Aorta (tissue), 5 donors: ENCODE measurements around the gene KLHDC10. TPM values are rescaled to one million over a fixed set of nuclear protein-coding genes. Genes with fewer than 3 reads are reported as not detected.

ENCODE experiments used
- ATAC-seq: fragments of 200-7000 bp; cut with Tn5 transposase; one replicate; pipeline ENCODE4 v1.9.1; 2022; ENCODE audit warnings: moderate library complexity; ENCODE audit not compliant: low FRiP score
- DNase-seq, 2 donors: peaks; one replicate each; pipeline ENCODE4 v3.0.0-alpha.2; 2020
- H3K27ac ChIP-seq, 2 donors: one replicate each; pipeline ENCODE4 v1.5.1; 2013; ENCODE audit warnings: low read length in 2 of 2, mild to moderate bottlenecking in 2 of 2, moderate library complexity in 2 of 2, control low read depth in 1 of 2, inconsistent platforms in 1 of 2, low read depth in 1 of 2
- H3K27me3 ChIP-seq, 2 donors: one replicate each; pipeline ENCODE4 v1.6.1; 2013; ENCODE audit warnings: control low read depth in 1 of 2, low read length in 1 of 2, mild to moderate bottlenecking in 1 of 2, moderate library complexity in 1 of 2; ENCODE audit not compliant: insufficient read depth in 2 of 2, control insufficient read depth in 1 of 2
- H3K36me3 ChIP-seq, 2 donors: one replicate each; pipeline ENCODE4 v1.6.1; 2013; ENCODE audit warnings: control low read depth in 1 of 2, low read length in 1 of 2, mild to moderate bottlenecking in 1 of 2; ENCODE audit not compliant: insufficient read depth in 2 of 2, control insufficient read depth in 1 of 2
- H3K4me1 ChIP-seq, 2 donors: one replicate each; pipeline ENCODE4 v1.6.1; 2013; ENCODE audit warnings: low read length in 2 of 2, control low read depth in 1 of 2, mild to moderate bottlenecking in 1 of 2, moderate library complexity in 1 of 2; ENCODE audit not compliant: insufficient read depth in 2 of 2, control insufficient read depth in 1 of 2
- H3K4me3 ChIP-seq, 2 donors: one replicate each; pipeline ENCODE4 v1.5.1; 2013; ENCODE audit warnings: low read length in 2 of 2, control low read depth in 1 of 2, mild to moderate bottlenecking in 1 of 2
- H3K9me3 ChIP-seq: one replicate; pipeline ENCODE4 v1.6.1; 2013; ENCODE audit warnings: mild to moderate bottlenecking, low read length; ENCODE audit not compliant: control insufficient read depth
- WGBS, 2 donors: extraction: QIAGEN DNeasy Blood & Tissue Kit; methylation state at CpG; one replicate each; pipeline ENCODE4 v1.1.7; 2013; 5-methylcytosine and 5-hydroxymethylcytosine counted together
- intact Hi-C, 2 donors: fragments of 100-400 bp; cut with DNase I; formaldehyde crosslinking; loops; one replicate each; pipeline versions ENCODE4 v1.14.2 to v1.15.0; 2022
- polyA plus RNA-seq, 2 donors: library from polyadenylated mRNA; stranded (reverse); fragments of 200-250 nt; gene quantifications; one replicate each; pipeline ENCODE4 v1.2.3, GENCODE V29; 2013
- total RNA-seq, 2 donors: library from RNA; stranded (reverse); fragmentation: NEBNext Ultra II Directional; extraction: Animal tissue kit (Norgen Biotek cat#: 25700); gene quantifications; one replicate each; pipeline ENCODE4 v1.2.1, GENCODE V29; 2021
- donor health status: healthy with polysubstance abuse.
- donor health status: Bipolar disorder and iron deficiency.
- donor health status: DM: no; HTN: no; CAD: no.
- donor health status: DM: no; HTN: no; CAD: no.
- donor health status: DM: yes; HTN: yes; CAD: no.

KLHDC10 gene
- total and polyA plus RNA-seq, 4 donors = 5.0 to 28.5 (median 18.5) TPM

- H3K4me3 ChIP-seq = no peak overlapping the region
- no peaks in the 10 kb centered on the region for H3K4me1 ChIP-seq
- intact Hi-C loops = no loop called here
- no peaks in the 10 kb centered on the region for H3K36me3 ChIP-seq
- no peak overlapping the region for H3K27ac ChIP-seq
- no peaks in the 10 kb centered on the region for H3K9me3 ChIP-seq
- H3K27me3 ChIP-seq = no peaks in the 10 kb centered on the region
- 63 to 67% methylated on average over 4 of the region's 4 CpGs for WGBS, 2 donors
- DNase-seq (no peak), ATAC-seq (no peak)
These were observed 20.6 kb downstream of the KLHDC10 start for GRCh38 chr7:130090745-130091532.

DNA sequence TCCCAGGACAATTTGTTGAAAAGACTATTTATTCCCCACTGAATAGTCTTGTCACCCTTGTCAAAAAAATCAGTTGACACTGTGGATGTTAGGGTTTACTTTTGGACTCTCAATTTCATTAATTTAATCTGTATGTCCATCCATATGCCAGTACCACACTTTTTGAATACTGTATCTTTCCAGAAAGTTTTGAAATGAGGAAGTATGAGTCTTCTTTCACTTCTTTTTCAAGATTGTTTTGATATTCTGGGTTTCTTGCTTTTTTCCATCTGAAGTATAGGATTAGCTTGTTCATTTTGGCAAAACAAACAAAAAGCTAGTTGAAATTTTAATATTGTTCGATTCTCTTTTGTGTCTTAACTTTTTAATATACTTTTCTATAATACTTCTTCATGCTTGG is 21.7 kb downstream of the KLHDC10 start:
- DNase-seq (no peak), ATAC-seq (no peak)
- H3K4me3 ChIP-seq = no peak overlapping the region
- no peaks in the 10 kb centered on the region for H3K9me3 ChIP-seq
- no peaks in the 10 kb centered on the region for H3K36me3 ChIP-seq
- no peak overlapping the region for H3K27ac ChIP-seq
- intact Hi-C loops = no loop called here
- no peaks in the 10 kb centered on the region for H3K27me3 ChIP-seq
- 87 to 97% methylated on average over 1 of the region's 1 CpG for WGBS, 2 donors
- H3K4me1 ChIP-seq = no peaks in the 10 kb centered on the region

DNA sequence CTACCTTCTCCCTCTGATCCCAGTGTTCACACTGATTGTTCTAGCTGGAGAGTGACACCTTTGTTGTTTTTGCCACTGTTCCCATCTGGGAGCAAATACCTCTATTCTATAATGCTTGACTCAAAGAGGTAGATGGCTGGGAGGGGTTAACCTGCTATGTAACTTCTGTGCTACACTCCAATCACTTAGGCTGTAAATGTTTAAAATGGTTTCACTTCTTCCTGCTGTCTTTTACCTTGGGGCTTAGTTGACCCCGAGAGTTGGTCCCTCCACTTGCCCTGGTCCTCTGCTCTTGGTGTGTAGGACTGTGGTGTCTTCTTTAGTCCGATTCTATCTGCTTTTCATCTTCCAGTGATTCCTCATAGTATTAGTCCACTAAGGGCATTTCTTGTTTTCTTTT is 22.3 kb downstream of the KLHDC10 start:
- Histone ChIP-seq H3K27ac (no peak overlapping the region), H3K4me3 (no peak overlapping the region), H3K36me3 (no peaks in the 10 kb centered on the region), H3K27me3 (no peaks in the 10 kb centered on the region), H3K4me1 (no peaks in the 10 kb centered on the region), H3K9me3 (no peaks in the 10 kb centered on the region)
- intact Hi-C loops = no loop called here
- DNase-seq (no peak), ATAC-seq (no peak)
- WGBS, 2 donors = 97 to 100% methylated on average over 2 of the region's 2 CpGs

- no peaks in the 10 kb centered on the region for H3K27me3 ChIP-seq
- no peaks in the 10 kb centered on the region for H3K36me3 ChIP-seq
- DNase-seq (no peak), ATAC-seq (no peak)
- 65 to 67% methylated on average over 1 of the region's 1 CpG for WGBS, 2 donors
- no peak overlapping the region for H3K4me3 ChIP-seq
- H3K9me3 ChIP-seq = no peaks in the 10 kb centered on the region
- no peaks in the 10 kb centered on the region for H3K4me1 ChIP-seq
- intact Hi-C loops = no loop called here
- H3K27ac ChIP-seq = no peak overlapping the region
These were observed 25.5 kb downstream of the KLHDC10 start for GRCh38 chr7:130095812-130096211.

DNA sequence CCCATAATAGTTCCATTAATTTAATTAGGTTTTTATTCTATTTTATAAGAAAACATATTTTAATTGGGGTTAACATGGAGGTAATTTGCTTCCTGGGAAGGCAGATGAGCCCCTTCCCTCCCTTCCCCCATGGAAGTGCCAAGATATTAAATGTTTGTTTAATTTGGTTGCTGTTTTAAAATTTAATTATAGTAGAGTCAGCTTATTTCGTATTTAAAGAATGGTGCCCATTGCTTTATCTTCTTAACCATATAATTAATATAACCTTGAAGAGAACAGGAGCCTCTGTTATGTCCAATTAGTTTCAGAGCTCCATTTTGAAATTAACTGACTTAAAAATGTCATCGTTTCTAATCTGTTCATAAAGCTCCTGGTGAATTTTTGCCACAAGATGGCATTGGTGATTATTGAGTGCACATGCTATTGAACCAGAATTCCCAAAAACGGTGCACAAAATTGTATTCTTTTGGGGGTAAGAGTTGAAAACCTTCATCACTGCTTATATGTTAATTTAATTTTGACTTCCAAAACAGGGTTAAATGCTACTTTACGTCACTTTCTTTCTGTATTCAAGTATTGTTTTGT is 26.0 kb downstream of the KLHDC10 start:
- Histone ChIP-seq H3K4me3 (no peak overlapping the region), H3K4me1 (no peaks in the 10 kb centered on the region), H3K9me3 (no peaks in the 10 kb centered on the region), H3K36me3 (no peaks in the 10 kb centered on the region), H3K27ac (no peak overlapping the region), H3K27me3 (no peaks in the 10 kb centered on the region)
- intact Hi-C loops = no loop called here
- no peak for DNase-seq
- ATAC-seq = no peak
- WGBS, 2 donors = 31 to 33% methylated on average over 4 of the region's 4 CpGs

- intact Hi-C loops = no loop called here
- no peaks in the 10 kb centered on the region for H3K9me3 ChIP-seq
- DNase-seq (no peak), ATAC-seq (no peak)
- H3K27me3 ChIP-seq = no peaks in the 10 kb centered on the region
- no peaks in the 10 kb centered on the region for H3K36me3 ChIP-seq
- no peaks in the 10 kb centered on the region for H3K4me1 ChIP-seq
- H3K4me3 ChIP-seq = no peak overlapping the region
- H3K27ac ChIP-seq = no peak overlapping the region
These were observed 29.0 kb downstream of the KLHDC10 start for GRCh38 chr7:130099331-130099730.

- Histone ChIP-seq H3K27ac (no peak overlapping the region), H3K9me3 (no peaks in the 10 kb centered on the region), H3K27me3 (no peaks in the 10 kb centered on the region), H3K4me3 (no peak overlapping the region), H3K4me1 (no peaks in the 10 kb centered on the region), H3K36me3 (no peaks in the 10 kb centered on the region)
- WGBS, 2 donors = 86 to 97% methylated on average over 6 of the region's 6 CpGs
- DNase-seq (no peak), ATAC-seq (no peak)
- intact Hi-C loops = no loop called here
These were observed 32.3 kb downstream of the KLHDC10 start for GRCh38 chr7:130102588-130102987.

DNA sequence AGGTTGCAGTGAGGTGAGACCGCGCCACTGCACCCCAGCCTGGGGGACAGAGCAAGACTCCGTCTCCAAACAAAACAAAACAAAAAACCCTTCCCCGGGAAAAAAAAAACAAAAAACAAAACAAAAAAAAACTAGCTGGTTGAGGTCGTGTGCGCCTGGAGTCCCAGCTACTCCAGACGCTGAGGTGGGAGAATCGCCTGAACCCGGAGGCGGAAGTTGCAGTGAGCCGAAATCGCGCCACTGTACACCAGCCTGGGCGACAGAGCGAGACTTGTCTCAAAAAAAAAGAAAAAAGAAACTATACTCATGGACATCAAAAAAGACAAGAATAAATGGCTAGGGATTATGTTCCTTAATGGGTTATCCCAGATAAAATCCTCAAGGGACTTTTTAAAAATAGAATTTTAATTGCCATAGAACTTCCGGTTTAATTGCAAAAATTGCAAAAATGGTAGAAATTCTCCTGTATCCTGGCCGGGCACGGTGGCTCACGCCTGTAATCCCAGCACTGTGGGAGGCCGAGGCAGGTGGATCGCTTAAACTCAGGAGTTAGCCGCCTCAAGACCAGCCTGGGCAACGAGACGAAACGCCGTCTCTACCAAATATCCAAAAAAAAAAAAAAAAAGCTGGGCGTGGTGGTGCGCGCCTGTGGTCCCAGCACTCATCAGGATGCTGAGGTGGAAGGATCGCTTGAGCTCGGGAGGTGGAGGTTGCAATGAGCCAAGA is 37.8 kb downstream of the KLHDC10 start:
- H3K9me3 ChIP-seq = no peaks in the 10 kb centered on the region
- no peak overlapping the region for H3K4me3 ChIP-seq
- no peak overlapping the region for H3K27ac ChIP-seq
- no peaks in the 10 kb centered on the region for H3K27me3 ChIP-seq
- WGBS, 2 donors = 95 to 97% methylated on average over 30 to 31 of the region's 31 CpGs
- H3K4me1 ChIP-seq = no peaks in the 10 kb centered on the region
- H3K36me3 ChIP-seq = no peaks in the 10 kb centered on the region
- intact Hi-C loops = no loop called here
- DNase-seq = no peak
- no peak for ATAC-seq

- Histone ChIP-seq H3K27ac (no peak overlapping the region), H3K36me3 (no peaks in the 10 kb centered on the region), H3K27me3 (no peaks in the 10 kb centered on the region), H3K4me1 (no peaks in the 10 kb centered on the region), H3K9me3 (no peaks in the 10 kb centered on the region), H3K4me3 (no peak overlapping the region)
- DNase-seq (no peak), ATAC-seq (no peak)
- intact Hi-C loops = no loop called here
- 96% methylated on average over 10 of the region's 10 CpGs for WGBS, 2 donors
These were observed 38.5 kb downstream of the KLHDC10 start for GRCh38 chr7:130108809-130109208.
